T-helper 2 cell treated with Interferon-gamma antibody and Interleukin-4, amounts not matched to agents 5 μg/mL and 100 μg/mL, for 36 hours (primary cell): Measurements from ENCODE around the gene CFLAR.

ENCODE experiments used
- DNase-seq: peaks from one replicate; pipeline ENCODE4 v3.0.0; 2021; ENCODE audit warnings: low spot score
- H3K27ac Mint-ChIP-seq: one replicate; pipeline ENCODE4 v1.8.0; 2021; ENCODE audit warnings: mild to moderate bottlenecking, mixed read lengths
- H3K27me3 Mint-ChIP-seq: one replicate; pipeline ENCODE4 v1.8.0; 2021; ENCODE audit warnings: low read depth, mixed read lengths
- H3K36me3 Mint-ChIP-seq: one replicate; pipeline ENCODE4 v1.8.0; 2021; ENCODE audit warnings: low read depth, mixed read lengths
- H3K4me1 Mint-ChIP-seq: one replicate; pipeline ENCODE4 v1.8.0; 2021; ENCODE audit warnings: low read depth, mixed read lengths
- H3K4me3 Mint-ChIP-seq: one replicate; pipeline ENCODE4 v1.8.0; 2022; ENCODE audit warnings: mild to moderate bottlenecking, moderate library complexity, mixed read lengths
- H3K9me3 Mint-ChIP-seq: one replicate; pipeline ENCODE4 v1.8.0; 2021; ENCODE audit warnings: mixed read lengths

CFLAR gene

GRCh38 chr2:201215963-201216362, 100.0 kb downstream of the CFLAR start:
- H3K4me3 Mint-ChIP-seq = no peak overlapping the region

GRCh38 chr2:201216918-201217317, 101.0 kb downstream of the CFLAR start:
- DNase-seq = no peak
- Mint-ChIP-seq H3K27me3 (no peaks in the 10 kb centered on the region), H3K27ac (no peak overlapping the region), H3K36me3 (peaks cover 39% of the 10 kb centered on the region), H3K4me3 (no peak overlapping the region), H3K9me3 (no peaks in the 10 kb centered on the region), H3K4me1 (peaks cover 15% of the 10 kb centered on the region)

More at GRCh38 chr2:201215963-201216362, 100.0 kb downstream of the CFLAR start:
- Mint-ChIP-seq H3K27me3 (no peaks in the 10 kb centered on the region), H3K27ac (no peak overlapping the region), H3K9me3 (no peaks in the 10 kb centered on the region), H3K36me3 (peaks cover 40% of the 10 kb centered on the region), H3K4me1 (peaks cover 21% of the 10 kb centered on the region)
- DNase-seq = no peak

- H3K27ac Mint-ChIP-seq = no peak overlapping the region
- H3K9me3 Mint-ChIP-seq = no peaks in the 10 kb centered on the region
- H3K4me3 Mint-ChIP-seq = no peak overlapping the region
- H3K4me1 Mint-ChIP-seq = peaks cover 24% of the 10 kb centered on the region
- no peak for DNase-seq
- H3K36me3 Mint-ChIP-seq = peaks cover 45% of the 10 kb centered on the region
- no peaks in the 10 kb centered on the region for H3K27me3 Mint-ChIP-seq
Observed at GRCh38 chr2:201218780-201219179, 102.8 kb downstream of the CFLAR start.

- Mint-ChIP-seq H3K27me3 (no peaks in the 10 kb centered on the region), H3K36me3 (peaks cover 45% of the 10 kb centered on the region), H3K4me3 (no peak overlapping the region), H3K27ac (no peak overlapping the region), H3K9me3 (no peaks in the 10 kb centered on the region), H3K4me1 (peaks cover 24% of the 10 kb centered on the region)
- no peak for DNase-seq
Observed at GRCh38 chr2:201219328-201220096, 103.5 kb downstream of the CFLAR start.

GRCh38 chr2:201220102-201220570, 104.2 kb downstream of the CFLAR start:
- H3K27me3 Mint-ChIP-seq = no peaks in the 10 kb centered on the region
- no peak for DNase-seq
- H3K36me3 Mint-ChIP-seq = peaks cover 47% of the 10 kb centered on the region
- no peak overlapping the region for H3K4me3 Mint-ChIP-seq
- H3K27ac Mint-ChIP-seq = no peak overlapping the region
- H3K4me1 Mint-ChIP-seq = peaks cover 28% of the 10 kb centered on the region
- H3K9me3 Mint-ChIP-seq = no peaks in the 10 kb centered on the region

GRCh38 chr2:201223089-201224073, 107.4 kb downstream of the CFLAR start:
- peak overlapping the region; percentile 41 for H3K4me3 Mint-ChIP-seq
- peak overlapping the region; percentile 69 for H3K27ac Mint-ChIP-seq
- peaks cover 31% of the 10 kb centered on the region for H3K36me3 Mint-ChIP-seq
- DNase-seq = no peak
- peaks cover 28% of the 10 kb centered on the region for H3K4me1 Mint-ChIP-seq
- no peaks in the 10 kb centered on the region for H3K9me3 Mint-ChIP-seq
- no peaks in the 10 kb centered on the region for H3K27me3 Mint-ChIP-seq
